Esophagus (tissue), 2 donors: ENCODE results near the gene DDO. TPM values are rescaled to one million over a fixed set of nuclear protein-coding genes. Genes with fewer than 3 reads are reported as not detected.

Experiments used
- H3K27ac ChIP-seq, 2 donors: one replicate each; pipeline ENCODE4 v1.5.1; 2013; ENCODE audit warnings: low read depth in 2 of 2, mild to moderate bottlenecking in 2 of 2, inconsistent platforms in 1 of 2, low read length in 1 of 2, moderate library complexity in 1 of 2
- H3K27me3 ChIP-seq, 2 donors: one replicate each; pipeline ENCODE4 v1.6.1; 2013; ENCODE audit warnings: low read length in 2 of 2, control low read depth in 1 of 2, mild to moderate bottlenecking in 1 of 2; ENCODE audit not compliant: insufficient read depth in 2 of 2, control insufficient read depth in 1 of 2
- H3K36me3 ChIP-seq, 2 donors: one replicate each; pipeline ENCODE4 v1.6.1; 2013; ENCODE audit warnings: low read length in 1 of 2; ENCODE audit not compliant: control insufficient read depth in 2 of 2, insufficient read depth in 2 of 2
- H3K4me1 ChIP-seq, 2 donors: one replicate each; pipeline ENCODE4 v1.6.1; 2013; ENCODE audit warnings: low read length in 1 of 2; ENCODE audit not compliant: control insufficient read depth in 2 of 2, insufficient read depth in 2 of 2
- H3K4me3 ChIP-seq, 2 donors: one replicate each; pipeline ENCODE4 v1.5.1; 2013; ENCODE audit warnings: low read length in 2 of 2, mild to moderate bottlenecking in 2 of 2, low read depth in 1 of 2, moderate library complexity in 1 of 2
- H3K9me3 ChIP-seq, 2 donors: one replicate each; pipeline ENCODE4 v1.6.1; 2013; ENCODE audit warnings: mild to moderate bottlenecking in 2 of 2, low read depth in 1 of 2, low read length in 1 of 2, moderate library complexity in 1 of 2; ENCODE audit not compliant: control insufficient read depth in 2 of 2, insufficient read depth in 1 of 2
- WGBS, 2 donors: extraction: QIAGEN DNeasy Blood & Tissue Kit; methylation state at CpG; one replicate each; pipeline ENCODE4 v1.1.7; 2013; 5-methylcytosine and 5-hydroxymethylcytosine counted together
- polyA plus RNA-seq, 2 donors: library from polyadenylated mRNA; stranded (reverse); fragments of 200-250 nt; gene quantifications; one replicate each; pipeline ENCODE4 v1.2.3, GENCODE V29; 2013
- donor health status: healthy with polysubstance abuse.
- donor health status: Bipolar disorder and iron deficiency.

DDO gene
- polyA plus RNA-seq, 2 donors: 0.28 to 0.34 TPM

DNA sequence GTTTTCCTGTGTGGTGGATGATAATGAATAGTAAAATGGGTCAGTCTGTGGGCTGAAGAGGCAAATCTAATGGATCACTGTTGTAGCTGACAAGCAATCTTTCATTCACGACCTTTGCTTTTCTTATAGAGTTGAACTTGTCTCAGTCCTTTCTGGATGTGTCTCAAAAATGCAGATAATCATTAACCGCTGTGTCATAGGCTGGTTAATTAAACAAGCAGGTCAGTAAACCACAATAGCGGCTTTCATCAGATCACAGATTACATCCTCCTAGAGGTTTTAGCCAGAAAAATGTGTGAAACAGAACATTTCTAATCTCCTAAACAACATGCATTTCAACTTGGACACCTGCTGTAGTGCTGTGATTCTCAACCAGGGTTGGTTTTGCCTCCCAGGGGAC, 54.7 kb downstream of the DDO start:
- H3K27me3 ChIP-seq: peaks cover 0 to 3% of the 10 kb centered on the region in 2 donors
- peaks cover 2 to 4% of the 10 kb centered on the region in 2 donors for H3K4me1 ChIP-seq
- 61 to 78% methylated on average over 3 of the region's 3 CpGs for WGBS, 2 donors
- no peak overlapping the region for H3K4me3 ChIP-seq
- no peaks in the 10 kb centered on the region for H3K9me3 ChIP-seq
- H3K36me3 ChIP-seq: no peaks in the 10 kb centered on the region
- H3K27ac ChIP-seq: no peak overlapping the region

GRCh38 chr6:110359556-110359955, 55.8 kb downstream of the DDO start:
- Histone ChIP-seq H3K4me3 (no peak overlapping the region), H3K9me3 (no peaks in the 10 kb centered on the region), H3K4me1 (peaks cover 2 to 4% of the 10 kb centered on the region in 2 donors), H3K27ac (no peak overlapping the region), H3K36me3 (no peaks in the 10 kb centered on the region), H3K27me3 (peaks cover 0 to 3% of the 10 kb centered on the region in 2 donors)
- WGBS, 2 donors: 68 to 71% methylated on average over 5 of the region's 5 CpGs

DNA sequence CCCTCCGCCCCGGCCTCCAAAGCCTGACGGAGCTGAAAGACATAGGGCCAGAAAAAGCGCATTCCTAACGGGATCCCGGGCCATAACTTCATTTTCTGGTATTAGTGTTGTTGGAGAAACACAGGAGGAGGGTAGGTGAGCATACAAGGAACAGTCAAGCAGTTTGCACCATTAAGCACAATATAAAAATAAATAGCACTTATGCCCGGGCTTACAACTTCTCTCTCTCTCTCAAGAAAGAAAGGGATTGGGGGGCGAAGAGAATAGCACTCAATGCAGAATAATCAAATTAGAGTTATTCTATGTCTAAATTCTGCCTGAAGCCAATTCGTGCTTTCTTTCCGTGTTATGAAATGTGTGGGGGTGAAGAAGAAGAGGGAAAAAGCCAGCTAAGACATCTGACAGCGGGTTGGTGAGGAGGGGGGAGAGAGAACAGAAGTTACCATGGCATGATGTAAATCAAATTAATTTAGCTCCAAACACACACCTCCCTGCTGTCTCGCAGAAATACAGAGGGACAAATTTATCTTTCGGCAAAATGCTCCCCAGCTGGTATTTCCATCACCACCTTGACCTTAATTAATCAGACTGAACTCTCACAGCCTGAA, 56.7 kb downstream of the DDO start:
- 40% methylated on average over 13 of the region's 13 CpGs for WGBS, 2 donors

DNA sequence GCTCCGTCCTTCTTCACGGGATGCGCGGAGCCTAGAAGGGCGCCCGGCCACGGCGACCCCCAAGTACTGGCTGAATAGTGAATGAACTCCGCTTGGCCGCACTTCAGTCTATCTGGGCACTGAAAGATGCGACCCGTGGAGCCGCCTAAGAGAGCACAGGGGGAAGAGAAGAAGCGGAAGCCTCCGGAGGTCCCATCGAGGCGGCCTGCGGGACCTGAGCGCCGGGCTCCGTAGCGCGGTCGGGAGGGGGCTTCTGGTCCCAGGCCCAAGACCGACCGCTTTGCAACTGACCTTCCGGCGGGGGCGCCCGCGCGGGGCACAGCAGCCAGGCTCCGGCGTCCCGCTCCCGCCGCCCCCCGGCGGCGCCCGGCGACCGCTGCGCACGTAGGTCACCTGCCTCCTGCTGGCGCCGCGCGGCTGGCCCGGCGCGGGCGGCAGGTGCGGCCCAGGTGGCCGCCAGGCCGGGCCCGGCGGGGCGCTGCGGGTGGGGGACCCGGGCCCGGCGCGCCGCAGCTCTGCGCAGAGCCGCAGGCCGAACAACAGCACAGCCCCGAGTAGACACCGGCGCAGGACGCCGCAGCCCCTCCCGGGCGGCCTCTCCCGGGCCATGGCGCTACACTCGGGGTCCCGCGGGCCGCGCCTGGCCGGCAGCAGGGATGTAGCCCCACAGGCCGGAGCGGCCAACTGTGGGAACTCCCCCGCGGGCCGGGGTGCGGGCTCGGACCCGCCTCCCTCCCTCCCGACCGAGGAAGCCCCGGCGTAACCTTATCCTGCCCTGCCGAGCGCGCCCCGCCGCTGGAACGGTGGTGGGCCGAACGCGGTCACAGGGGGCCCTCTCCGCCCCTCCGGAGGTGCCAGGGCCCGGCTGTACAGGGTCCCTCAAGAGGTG, 57.5 kb downstream of the DDO start, which contains the start of gene METTL24:
Gene METTL24, minus strand, starts transcription at position 686 of the 889 bp plus-strand sequence. Its CDS starts 77 bp downstream, at position 609.
- no peaks in the 10 kb centered on the region for H3K36me3 ChIP-seq
- WGBS, 2 donors: 3 to 4% methylated on average over 83 to 107 of the region's 107 CpGs
- H3K9me3 ChIP-seq: no peaks in the 10 kb centered on the region
- H3K27me3 ChIP-seq: peaks cover 0 to 3% of the 10 kb centered on the region in 2 donors
- H3K4me1 ChIP-seq: peaks cover 2 to 4% of the 10 kb centered on the region in 2 donors
- peak within 1 kb of the TSS; percentile 52 to 63 for H3K4me3 ChIP-seq
- peak within 1 kb of the TSS; percentile 70 to 74 for H3K27ac ChIP-seq

More for the DNA sequence above, 56.7 kb downstream of the DDO start:
- Histone ChIP-seq H3K36me3 (no peaks in the 10 kb centered on the region), H3K4me3 (peak overlapping the region; percentile 52 to 63), H3K4me1 (peaks cover 2 to 4% of the 10 kb centered on the region in 2 donors), H3K9me3 (no peaks in the 10 kb centered on the region), H3K27ac (peak overlapping the region; percentile 70 to 74), H3K27me3 (peaks cover 0 to 3% of the 10 kb centered on the region in 2 donors)

GRCh38 chr6:110357298-110357663, 58.1 kb downstream of the DDO start:
- WGBS, 2 donors: 43 to 48% methylated on average over 14 of the region's 14 CpGs
- H3K27ac ChIP-seq: peak overlapping the region; percentile 70 to 74
- peaks cover 0 to 3% of the 10 kb centered on the region in 2 donors for H3K27me3 ChIP-seq
- H3K36me3 ChIP-seq: no peaks in the 10 kb centered on the region
- H3K4me3 ChIP-seq: peak overlapping the region; percentile 48 to 63
- H3K9me3 ChIP-seq: no peaks in the 10 kb centered on the region
- H3K4me1 ChIP-seq: peaks cover 2 to 4% of the 10 kb centered on the region in 2 donors

- peak overlapping the region in 1 of 2 donors; percentile 74 for H3K27ac ChIP-seq
- H3K4me3 ChIP-seq: no peak overlapping the region
- peaks cover 0 to 3% of the 10 kb centered on the region in 2 donors for H3K27me3 ChIP-seq
- peaks cover 2 to 4% of the 10 kb centered on the region in 2 donors for H3K4me1 ChIP-seq
- H3K9me3 ChIP-seq: no peaks in the 10 kb centered on the region
- no peaks in the 10 kb centered on the region for H3K36me3 ChIP-seq
- 82 to 84% methylated on average over 15 of the region's 15 CpGs for WGBS, 2 donors
Measured at GRCh38 chr6:110356778-110357177, 58.6 kb downstream of the DDO start.

DNA sequence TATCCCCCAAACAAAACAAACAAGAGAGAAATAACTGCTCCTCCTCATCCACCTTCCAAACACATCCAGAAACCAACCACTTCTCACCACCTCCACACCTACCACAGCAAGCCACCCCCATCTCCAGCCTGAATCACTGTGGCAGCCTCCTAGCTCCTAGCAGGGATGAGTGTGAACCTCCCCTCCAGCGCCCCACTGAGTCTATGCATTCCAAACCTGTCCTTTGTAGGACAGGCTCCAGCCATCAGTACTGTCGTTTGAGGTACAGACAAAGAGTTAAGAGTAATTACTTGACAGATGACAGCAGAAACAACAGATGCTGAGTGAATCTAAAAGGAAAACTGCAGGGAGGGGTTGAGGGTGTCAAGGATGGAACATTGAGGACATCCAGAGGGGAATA, 59.6 kb downstream of the DDO start:
- Histone ChIP-seq H3K4me3 (no peak overlapping the region), H3K4me1 (peaks cover 2 to 4% of the 10 kb centered on the region in 2 donors), H3K27ac (no peak overlapping the region), H3K27me3 (peaks cover 0 to 3% of the 10 kb centered on the region in 2 donors), H3K36me3 (no peaks in the 10 kb centered on the region), H3K9me3 (no peaks in the 10 kb centered on the region)
- 79 to 81% methylated on average over 2 of the region's 2 CpGs for WGBS, 2 donors

- 46 to 66% methylated on average over 2 of the region's 2 CpGs for WGBS, 2 donors
- H3K27me3 ChIP-seq: peaks cover 0 to 3% of the 10 kb centered on the region in 2 donors
- H3K4me3 ChIP-seq: no peak overlapping the region
- H3K36me3 ChIP-seq: no peaks in the 10 kb centered on the region
- peaks cover 2 to 4% of the 10 kb centered on the region in 2 donors for H3K4me1 ChIP-seq
- H3K9me3 ChIP-seq: no peaks in the 10 kb centered on the region
- no peak overlapping the region for H3K27ac ChIP-seq
Measured at GRCh38 chr6:110355022-110355421, 60.4 kb downstream of the DDO start.

DNA sequence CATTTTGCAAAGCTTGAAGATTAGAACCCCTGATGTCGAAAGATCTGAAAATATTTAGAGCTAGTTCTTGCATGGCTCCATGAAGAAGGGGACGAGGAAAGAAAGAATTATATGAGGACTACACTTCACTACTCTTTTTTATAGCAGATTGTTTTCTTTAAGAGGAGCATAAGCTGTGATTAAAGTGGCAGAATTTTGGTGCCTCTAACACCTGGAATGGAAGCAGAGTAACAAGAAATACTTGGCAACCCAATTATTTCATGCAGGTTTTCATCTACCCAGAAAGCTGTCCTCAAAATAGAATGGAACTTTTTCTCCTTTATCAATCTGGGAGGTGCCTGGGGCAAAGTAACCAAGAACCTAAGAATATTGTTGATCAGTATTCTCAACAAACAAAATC, 61.2 kb downstream of the DDO start:
- Histone ChIP-seq H3K4me3 (no peak overlapping the region), H3K27me3 (peaks cover 0 to 3% of the 10 kb centered on the region in 2 donors), H3K9me3 (no peaks in the 10 kb centered on the region), H3K4me1 (peaks cover under 1 to 4% of the 10 kb centered on the region in 2 donors), H3K36me3 (no peaks in the 10 kb centered on the region), H3K27ac (no peak overlapping the region)
- 86 to 93% methylated on average over 2 of the region's 2 CpGs for WGBS, 2 donors
